DOHH2 (cell line): ENCODE measurements around the gene PKIG.

Experiments
- H3F3A ChIP-seq: fragments of 200-600 bp; sonication (generic), shearing (Covaris generic); 2 replicates; pipeline ENCODE4 v1.6.0; 2016; ENCODE audit warnings: antibody characterized with exemption, mild to moderate bottlenecking; ENCODE audit not compliant: control insufficient read depth, insufficient read depth
- H3K27ac ChIP-seq: fragments of 200-600 bp; sonication (generic); 2 replicates; pipeline ENCODE4 v1.5.1; 2014; ENCODE audit warnings: low read depth, mild to moderate bottlenecking, low read length, moderate library complexity
- H3K27me3 ChIP-seq: fragments of 200-600 bp; sonication (generic); 2 replicates; pipeline ENCODE4 v1.6.1; 2014; ENCODE audit warnings: mild to moderate bottlenecking, low read length, mixed read lengths; ENCODE audit not compliant: control insufficient read depth
- H3K36me3 ChIP-seq: fragments of 200-600 bp; sonication (generic); 2 replicates; pipeline ENCODE4 v1.6.1; 2014; ENCODE audit warnings: mild to moderate bottlenecking, low read length, moderate library complexity, mixed read lengths; ENCODE audit not compliant: control insufficient read depth
- H3K4me1 ChIP-seq: fragments of 200-600 bp; sonication (generic); 2 replicates; pipeline ENCODE4 v1.6.1; 2014; ENCODE audit warnings: mild to moderate bottlenecking, low read length, mixed read lengths; ENCODE audit not compliant: control insufficient read depth
- H3K4me2 ChIP-seq: fragments of 200-600 bp; sonication (generic); 2 replicates; pipeline ENCODE4 v1.6.0; 2014; ENCODE audit warnings: mild to moderate bottlenecking, low read length, moderate library complexity
- H3K4me3 ChIP-seq: fragments of 200-600 bp; sonication (generic); 2 replicates; pipeline ENCODE4 v1.5.1; 2014; ENCODE audit warnings: mild to moderate bottlenecking, low read length, mixed read lengths
- H3K79me2 ChIP-seq: fragments of 200-600 bp; sonication (generic); 2 replicates; pipeline ENCODE4 v1.6.1; 2014; ENCODE audit warnings: mild to moderate bottlenecking, low read length, mixed read lengths; ENCODE audit not compliant: control insufficient read depth
- H3K9me2 ChIP-seq: fragments of 200-600 bp; sonication (generic); replicated peaks from 2 replicates; pipeline ENCODE4 v1.6.1; 2014; ENCODE audit warnings: mild to moderate bottlenecking, low read length, mixed read lengths; ENCODE audit not compliant: control insufficient read depth
- H3K9me3 ChIP-seq: fragments of 200-600 bp; sonication (generic); 2 replicates; pipeline ENCODE4 v1.6.1; 2014; ENCODE audit warnings: antibody characterized with exemption, low read length, mixed read lengths; ENCODE audit not compliant: control insufficient read depth, insufficient read depth
- H4K20me1 ChIP-seq: fragments of 200-600 bp; sonication (generic); 2 replicates; pipeline ENCODE4 v1.6.0; 2014; ENCODE audit warnings: low read depth, mild to moderate bottlenecking, antibody characterized with exemption, low read length, moderate library complexity; ENCODE audit not compliant: control insufficient read depth, insufficient read depth
- CTCF ChIP-seq: fragments of 200-600 bp; sonication (generic); IDR thresholded peaks from one replicate; pipeline ENCODE4 v1.5.1; 2014; ENCODE audit warnings: antibody characterized with exemption, mild to moderate bottlenecking, low read depth, low read length; ENCODE audit not compliant: poor library complexity, severe bottlenecking
- EZH2phosphoT487 ChIP-seq: fragments of 200-600 bp; sonication (generic); IDR thresholded peaks from 2 replicates; pipeline ENCODE4 v1.6.1; 2017; ENCODE audit warnings: borderline replicate concordance, mild to moderate bottlenecking, antibody characterized with exemption, low read length, moderate library complexity, mixed read lengths

PKIG gene

GRCh38 chr20:44549123-44549522 lies 33.3 kb upstream of the PKIG start:
- Histone ChIP-seq H3K4me1 (peaks cover 9% of the 10 kb centered on the region; the same call in 1 of the 2 replicates), H3K9me2 (no peaks in the 10 kb centered on the region), H3F3A (no peaks in the 10 kb centered on the region), H4K20me1 (no peaks in the 10 kb centered on the region), H3K27me3 (no peaks in the 10 kb centered on the region), H3K4me3 (no peak overlapping the region), H3K36me3 (no peaks in the 10 kb centered on the region), H3K27ac (no peak overlapping the region), H3K9me3 (no peaks in the 10 kb centered on the region), H3K79me2 (no peaks in the 10 kb centered on the region), H3K4me2 (no peak overlapping the region)
- TF ChIP-seq CTCF = no peak

- no peak for TF ChIP-seq EZH2phosphoT487
- no peak for TF ChIP-seq CTCF
- Histone ChIP-seq H3K9me2 (no peaks in the 10 kb centered on the region), H3K4me3 (no peak overlapping the region), H3K4me2 (no peak overlapping the region), H3F3A (no peaks in the 10 kb centered on the region), H4K20me1 (no peaks in the 10 kb centered on the region), H3K36me3 (no peaks in the 10 kb centered on the region), H3K4me1 (peaks cover 9% of the 10 kb centered on the region; the same call in 1 of the 2 replicates), H3K27me3 (no peaks in the 10 kb centered on the region), H3K27ac (no peak overlapping the region), H3K79me2 (no peaks in the 10 kb centered on the region), H3K9me3 (no peaks in the 10 kb centered on the region)
Observed at GRCh38 chr20:44552050-44552449, 30.3 kb upstream of the PKIG start.

GRCh38 chr20:44552568-44552949 lies 29.8 kb upstream of the PKIG start:
- Histone ChIP-seq H3K36me3 (no peaks in the 10 kb centered on the region), H3F3A (no peaks in the 10 kb centered on the region), H3K4me3 (no peak overlapping the region), H3K9me2 (no peaks in the 10 kb centered on the region), H3K79me2 (no peaks in the 10 kb centered on the region), H3K4me2 (no peak overlapping the region), H3K27ac (no peak overlapping the region), H3K4me1 (peaks cover 9% of the 10 kb centered on the region; the same call in 1 of the 2 replicates), H3K27me3 (no peaks in the 10 kb centered on the region), H3K9me3 (no peaks in the 10 kb centered on the region), H4K20me1 (no peaks in the 10 kb centered on the region)
- TF ChIP-seq EZH2phosphoT487 = no peak
- no peak for TF ChIP-seq CTCF
